Measurements from ENCODE around the gene ARFGAP1.

DNA sequence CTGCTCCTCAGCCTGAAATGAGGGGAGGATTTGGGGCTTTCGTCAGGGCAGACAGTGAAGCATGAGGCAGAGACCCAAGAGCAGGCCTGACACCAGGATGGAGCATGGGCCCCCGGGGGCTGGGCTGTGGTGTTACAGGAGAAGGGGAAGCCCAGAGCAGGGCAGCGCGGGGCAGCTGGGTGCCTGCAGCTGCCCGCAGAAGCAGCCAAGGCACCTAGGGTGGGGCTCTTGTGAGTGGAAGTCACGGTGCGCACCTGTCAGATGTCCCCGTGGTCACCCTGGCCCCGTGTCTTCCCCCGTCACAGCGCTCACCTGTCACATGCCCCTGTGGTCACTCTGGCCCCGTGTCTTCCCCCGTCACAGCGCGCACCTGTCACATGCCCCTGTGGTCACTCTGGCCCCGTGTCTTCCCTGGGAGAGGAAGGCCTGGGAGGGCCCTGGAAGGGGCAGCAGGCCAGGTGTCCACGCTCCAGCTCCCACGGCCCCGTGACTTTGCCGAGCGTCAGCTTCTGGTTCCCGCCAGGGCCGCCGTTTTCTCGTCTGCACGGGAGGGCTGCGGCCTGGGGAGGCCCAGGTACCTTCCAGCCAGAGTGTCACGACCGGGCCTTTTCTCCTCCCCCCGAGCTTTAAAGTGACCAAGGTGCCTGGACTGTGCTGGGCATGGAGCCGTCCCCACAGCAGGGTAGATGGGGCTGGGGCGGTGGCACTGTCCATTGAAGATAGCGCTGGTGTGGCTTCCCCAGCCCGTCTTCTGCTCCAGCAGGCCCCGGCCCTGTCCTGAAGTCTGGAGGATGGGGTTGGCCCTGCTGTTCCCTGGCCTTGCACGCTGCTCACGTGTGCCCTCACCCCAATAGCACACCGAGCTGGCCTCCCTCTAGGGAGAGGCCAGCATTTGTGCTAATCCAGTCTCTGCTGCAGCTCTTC lies 9.4 kb downstream of the ARFGAP1 start:
- TF ChIP-seq YY1 (IDR thresholded peaks at IDR 0.05; ENCODE audit: low read depth, low read length) (no peak), TBL1XR1 (IDR thresholded peaks at IDR 0.05; ENCODE audit: low read depth, low read length) (no peak), JUNB (IDR thresholded peaks at IDR 0.05) (no peak), POLR2A (IDR thresholded peaks at IDR 0.05; ENCODE audit: low read depth, low read length) (no peak; the same call in 1 of the 2 replicates), GABPA (IDR thresholded peaks at IDR 0.05; ENCODE audit: low read depth) (no peak), SRF (IDR thresholded peaks at IDR 0.05; ENCODE audit: low read depth in 2 of 2, low read length in 2 of 2) (no peak), SMC3 (IDR thresholded peaks at IDR 0.05; ENCODE audit: borderline replicate concordance, low read length) (no peak), NFXL1 (IDR thresholded peaks at IDR 0.05; ENCODE audit: borderline replicate concordance) (no peak), TCF12 (IDR thresholded peaks at IDR 0.05; ENCODE audit: low read depth, low read length) (no peak), ZSCAN29 (IDR thresholded peaks at IDR 0.05) (no peak)
- TF ChIP-seq, protein P1, sequence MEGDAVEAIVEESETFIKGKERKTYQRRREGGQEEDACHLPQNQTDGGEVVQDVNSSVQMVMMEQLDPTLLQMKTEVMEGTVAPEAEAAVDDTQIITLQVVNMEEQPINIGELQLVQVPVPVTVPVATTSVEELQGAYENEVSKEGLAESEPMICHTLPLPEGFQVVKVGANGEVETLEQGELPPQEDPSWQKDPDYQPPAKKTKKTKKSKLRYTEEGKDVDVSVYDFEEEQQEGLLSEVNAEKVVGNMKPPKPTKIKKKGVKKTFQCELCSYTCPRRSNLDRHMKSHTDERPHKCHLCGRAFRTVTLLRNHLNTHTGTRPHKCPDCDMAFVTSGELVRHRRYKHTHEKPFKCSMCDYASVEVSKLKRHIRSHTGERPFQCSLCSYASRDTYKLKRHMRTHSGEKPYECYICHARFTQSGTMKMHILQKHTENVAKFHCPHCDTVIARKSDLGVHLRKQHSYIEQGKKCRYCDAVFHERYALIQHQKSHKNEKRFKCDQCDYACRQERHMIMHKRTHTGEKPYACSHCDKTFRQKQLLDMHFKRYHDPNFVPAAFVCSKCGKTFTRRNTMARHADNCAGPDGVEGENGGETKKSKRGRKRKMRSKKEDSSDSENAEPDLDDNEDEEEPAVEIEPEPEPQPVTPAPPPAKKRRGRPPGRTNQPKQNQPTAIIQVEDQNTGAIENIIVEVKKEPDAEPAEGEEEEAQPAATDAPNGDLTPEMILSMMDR (IDR thresholded peaks at IDR 0.05 in 2 of 3, conservative IDR thresholded peaks at IDR 0.05 in 1 of 3; ENCODE audit: control insufficient read depth in 2 of 3, extremely low read depth in 1 of 3, insufficient read depth in 1 of 3, low read depth in 3 of 3, low read length in 3 of 3) = no peak
- TF ChIP-seq, protein P2, sequence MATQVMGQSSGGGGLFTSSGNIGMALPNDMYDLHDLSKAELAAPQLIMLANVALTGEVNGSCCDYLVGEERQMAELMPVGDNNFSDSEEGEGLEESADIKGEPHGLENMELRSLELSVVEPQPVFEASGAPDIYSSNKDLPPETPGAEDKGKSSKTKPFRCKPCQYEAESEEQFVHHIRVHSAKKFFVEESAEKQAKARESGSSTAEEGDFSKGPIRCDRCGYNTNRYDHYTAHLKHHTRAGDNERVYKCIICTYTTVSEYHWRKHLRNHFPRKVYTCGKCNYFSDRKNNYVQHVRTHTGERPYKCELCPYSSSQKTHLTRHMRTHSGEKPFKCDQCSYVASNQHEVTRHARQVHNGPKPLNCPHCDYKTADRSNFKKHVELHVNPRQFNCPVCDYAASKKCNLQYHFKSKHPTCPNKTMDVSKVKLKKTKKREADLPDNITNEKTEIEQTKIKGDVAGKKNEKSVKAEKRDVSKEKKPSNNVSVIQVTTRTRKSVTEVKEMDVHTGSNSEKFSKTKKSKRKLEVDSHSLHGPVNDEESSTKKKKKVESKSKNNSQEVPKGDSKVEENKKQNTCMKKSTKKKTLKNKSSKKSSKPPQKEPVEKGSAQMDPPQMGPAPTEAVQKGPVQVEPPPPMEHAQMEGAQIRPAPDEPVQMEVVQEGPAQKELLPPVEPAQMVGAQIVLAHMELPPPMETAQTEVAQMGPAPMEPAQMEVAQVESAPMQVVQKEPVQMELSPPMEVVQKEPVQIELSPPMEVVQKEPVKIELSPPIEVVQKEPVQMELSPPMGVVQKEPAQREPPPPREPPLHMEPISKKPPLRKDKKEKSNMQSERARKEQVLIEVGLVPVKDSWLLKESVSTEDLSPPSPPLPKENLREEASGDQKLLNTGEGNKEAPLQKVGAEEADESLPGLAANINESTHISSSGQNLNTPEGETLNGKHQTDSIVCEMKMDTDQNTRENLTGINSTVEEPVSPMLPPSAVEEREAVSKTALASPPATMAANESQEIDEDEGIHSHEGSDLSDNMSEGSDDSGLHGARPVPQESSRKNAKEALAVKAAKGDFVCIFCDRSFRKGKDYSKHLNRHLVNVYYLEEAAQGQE (IDR thresholded peaks at IDR 0.05; ENCODE audit: low read depth, low read length) = no peak
- TF ChIP-seq, protein P3, sequence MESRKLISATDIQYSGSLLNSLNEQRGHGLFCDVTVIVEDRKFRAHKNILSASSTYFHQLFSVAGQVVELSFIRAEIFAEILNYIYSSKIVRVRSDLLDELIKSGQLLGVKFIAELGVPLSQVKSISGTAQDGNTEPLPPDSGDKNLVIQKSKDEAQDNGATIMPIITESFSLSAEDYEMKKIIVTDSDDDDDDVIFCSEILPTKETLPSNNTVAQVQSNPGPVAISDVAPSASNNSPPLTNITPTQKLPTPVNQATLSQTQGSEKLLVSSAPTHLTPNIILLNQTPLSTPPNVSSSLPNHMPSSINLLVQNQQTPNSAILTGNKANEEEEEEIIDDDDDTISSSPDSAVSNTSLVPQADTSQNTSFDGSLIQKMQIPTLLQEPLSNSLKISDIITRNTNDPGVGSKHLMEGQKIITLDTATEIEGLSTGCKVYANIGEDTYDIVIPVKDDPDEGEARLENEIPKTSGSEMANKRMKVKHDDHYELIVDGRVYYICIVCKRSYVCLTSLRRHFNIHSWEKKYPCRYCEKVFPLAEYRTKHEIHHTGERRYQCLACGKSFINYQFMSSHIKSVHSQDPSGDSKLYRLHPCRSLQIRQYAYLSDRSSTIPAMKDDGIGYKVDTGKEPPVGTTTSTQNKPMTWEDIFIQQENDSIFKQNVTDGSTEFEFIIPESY (IDR thresholded peaks at IDR 0.05) = no peak

Measured in GM12878 (cell line).